IMR-90 (cell line): ENCODE results near the gene CLEC9A. TPM values are rescaled to one million over a fixed set of nuclear protein-coding genes. Genes with fewer than 3 reads are reported as not detected.

ENCODE experiments used
- ATAC-seq: fragments of 200-7000 bp; cut with Tn5 transposase; 2 replicates; pipeline ENCODE4 v1.9.1; 2020; ENCODE audit warnings: low read depth, mild to moderate bottlenecking, moderate library complexity
- BruUV-seq: library from RNA; stranded (reverse); fragments of 400-500 nt; replicated peaks from 2 replicates; lab custom pipeline; 2021; lab: Mats Ljungman, UMichigan
- CTCF ChIA-PET: fragments of 300-600 bp; formaldehyde crosslinking; extraction: SDS; loops from one replicate; lab custom pipeline; 2021; ENCODE audit warnings: antibody characterized with exemption; lab: Yijun Ruan, JAX
- POLR2A ChIA-PET: fragments of 300-600 bp; sonication (Branson Sonifier 250); formaldehyde crosslinking; loops from one replicate; lab custom pipeline; 2022; ENCODE audit warnings: antibody characterized with exemption; ENCODE audit not compliant: unreplicated experiment; lab: Charles Lee
- DNase-seq: peaks from one replicate; pipeline ENCODE4 v3.0.0; 2013
- H2AFZ ChIP-seq: replicated peaks from 2 replicates; pipeline ENCODE3; 2013; ENCODE audit warnings: low read length, mild to moderate bottlenecking; ENCODE audit not compliant: poor library complexity
- H2AK5ac ChIP-seq: 2 replicates; pipeline ENCODE4 v1.6.1; 2013; ENCODE audit warnings: low read depth, low read length, inconsistent platforms
- H2AK9ac ChIP-seq: replicated peaks from 2 replicates; pipeline ENCODE3; 2013; ENCODE audit warnings: mild to moderate bottlenecking, low read depth, low read length, moderate library complexity; ENCODE audit not compliant: poor library complexity
- H2BK120ac ChIP-seq: 2 replicates; pipeline ENCODE4 v1.6.1; 2013; ENCODE audit warnings: low read depth, low read length, inconsistent platforms
- H2BK15ac ChIP-seq: 3 replicates; pipeline ENCODE4 v1.6.1; 2013; ENCODE audit warnings: low read depth, low read length, inconsistent platforms
- H2BK20ac ChIP-seq: 2 replicates; pipeline ENCODE4 v1.6.1; 2013; ENCODE audit warnings: low read depth, mild to moderate bottlenecking, inconsistent platforms, low read length, moderate library complexity
- H2BK5ac ChIP-seq: 2 replicates; pipeline ENCODE4 v1.6.1; 2013; ENCODE audit warnings: mild to moderate bottlenecking, low read depth, low read length, inconsistent platforms; ENCODE audit not compliant: poor library complexity, severe bottlenecking
- H3K14ac ChIP-seq: replicated peaks from 2 replicates; pipeline ENCODE4 v1.6.1; 2013; ENCODE audit warnings: low read depth, low read length, inconsistent platforms
- H3K18ac ChIP-seq: 2 replicates; pipeline ENCODE4 v1.6.1; 2013; ENCODE audit warnings: low read depth, low read length, control low read depth
- H3K23ac ChIP-seq: 2 replicates; pipeline ENCODE4 v1.6.1; 2013; ENCODE audit warnings: low read depth, low read length, inconsistent platforms
- H3K27ac ChIP-seq: 2 replicates; pipeline ENCODE4 v1.5.1; 2013; ENCODE audit warnings: mild to moderate bottlenecking, control low read depth, low read length; ENCODE audit not compliant: insufficient read depth
- H3K27me3 ChIP-seq: 2 replicates; pipeline ENCODE4 v1.6.1; 2013; ENCODE audit warnings: low read length; ENCODE audit not compliant: control insufficient read depth, insufficient read depth
- H3K36me3 ChIP-seq: 2 replicates; pipeline ENCODE4 v1.6.1; 2013; ENCODE audit warnings: low read length, mixed read lengths; ENCODE audit not compliant: control insufficient read depth, insufficient read depth
- H3K4ac ChIP-seq: 2 replicates; pipeline ENCODE4 v1.6.1; 2013; ENCODE audit warnings: low read depth, low read length, inconsistent platforms
- H3K4me1 ChIP-seq: 2 replicates; pipeline ENCODE4 v1.6.1; 2013; ENCODE audit warnings: low read length, mixed read lengths; ENCODE audit not compliant: control insufficient read depth, insufficient read depth
- H3K4me2 ChIP-seq: 2 replicates; pipeline ENCODE4 v1.6.1; 2013; ENCODE audit warnings: low read depth, mild to moderate bottlenecking, control low read depth, low read length, moderate library complexity
- H3K4me3 ChIP-seq: 2 replicates; pipeline ENCODE4 v1.5.1; 2013; ENCODE audit warnings: low read depth, mild to moderate bottlenecking, control low read depth, low read length, moderate library complexity; ENCODE audit not compliant: insufficient read depth
- H3K56ac ChIP-seq: 2 replicates; pipeline ENCODE4 v1.6.1; 2013; ENCODE audit warnings: low read length, inconsistent platforms; ENCODE audit not compliant: insufficient read depth; ENCODE audit errors: extremely low read depth
- H3K79me1 ChIP-seq, 2 experiments: 2 replicates each; pipeline ENCODE4 v1.6.1; 2013; ENCODE audit warnings: low read length in 2 of 2, inconsistent platforms in 1 of 2, low read depth in 1 of 2
- H3K9ac ChIP-seq: 2 replicates; pipeline ENCODE4 v1.6.1; 2013; ENCODE audit warnings: low read depth, low read length, control low read depth
- H3K9me1 ChIP-seq: 2 replicates; pipeline ENCODE4 v1.6.1; 2013; ENCODE audit warnings: low read length, inconsistent platforms; ENCODE audit not compliant: insufficient read depth
- H3K9me3 ChIP-seq: 2 replicates; pipeline ENCODE4 v1.6.1; 2013; ENCODE audit warnings: low read length; ENCODE audit not compliant: control insufficient read depth, insufficient read depth
- H4K20me1 ChIP-seq: 2 replicates; pipeline ENCODE4 v1.6.1; 2013; ENCODE audit warnings: low read length, inconsistent platforms; ENCODE audit not compliant: insufficient read depth
- H4K5ac ChIP-seq: 2 replicates; pipeline ENCODE4 v1.6.1; 2013; ENCODE audit warnings: mild to moderate bottlenecking, low read depth, low read length, control low read depth
- H4K8ac ChIP-seq, 2 experiments: 2 replicates each; pipeline ENCODE4 v1.6.1; 2013; ENCODE audit warnings: low read depth in 2 of 2, low read length in 2 of 2, control low read depth in 1 of 2, inconsistent platforms in 1 of 2
- H4K91ac ChIP-seq: 2 replicates; pipeline ENCODE4 v1.6.1; 2013; ENCODE audit warnings: low read depth, low read length, inconsistent platforms; ENCODE audit not compliant: insufficient read depth
- BHLHE40 ChIP-seq: fragments of 150-350 bp; IDR thresholded peaks from 2 replicates; pipeline ENCODE4 v1.6.1; 2016; ENCODE audit warnings: mild to moderate bottlenecking, low read depth, low read length
- CHD1 ChIP-seq: IDR thresholded peaks from 2 replicates; pipeline ENCODE4 v1.6.1; 2012; ENCODE audit warnings: low read depth, low read length, improper control_type of control experiment
- FOS ChIP-seq: fragments of 150-350 bp; IDR thresholded peaks from 2 replicates; pipeline ENCODE4 v1.6.1; 2016; ENCODE audit warnings: low read depth, low read length
- MAFK ChIP-seq: IDR thresholded peaks from 2 replicates; pipeline ENCODE4 v1.6.1; 2012; ENCODE audit warnings: low read depth, low read length, improper control_type of control experiment
- MAZ ChIP-seq: IDR thresholded peaks from 2 replicates; pipeline ENCODE4 v1.6.1; 2012; ENCODE audit warnings: low read depth, mild to moderate bottlenecking, low read length, improper control_type of control experiment, moderate library complexity, borderline replicate concordance
- POLR2A ChIP-seq: IDR thresholded peaks from 2 replicates; pipeline ENCODE4 v1.6.1; 2012; ENCODE audit warnings: mild to moderate bottlenecking, low read depth, low read length
- RCOR1 ChIP-seq: IDR thresholded peaks from 2 replicates; pipeline ENCODE4 v1.6.1; 2012; ENCODE audit warnings: mild to moderate bottlenecking, low read length, improper control_type of control experiment; ENCODE audit not compliant: insufficient replicate concordance
- WGBS, 2 experiments: methylation state at CpG; one replicate each; pipeline versions ENCODE4 v1.1.5 to v1.1.7; 2013; ENCODE audit warnings: missing lambda C conversion rate in 2 of 2; ENCODE audit not compliant: insufficient read length in 1 of 2; ENCODE audit errors: extremely low coverage in 2 of 2; 5-methylcytosine and 5-hydroxymethylcytosine counted together
- dilution Hi-C: fragments of 300-500 bp; cut with HindIII; formaldehyde crosslinking; loops from one replicate; pipeline ENCODE4 v1.14.3; 2018; ENCODE audit warnings: low sequenced_read_pairs; ENCODE audit not compliant: unreplicated experiment
- in situ Hi-C: fragments of 300-500 bp; cut with MboI; formaldehyde crosslinking; loops from 3 replicates; pipeline ENCODE4 v1.14.3; 2019; ENCODE audit warnings: low sequenced_read_pairs, inconsistent platforms, mixed read lengths
- intact Hi-C: fragments of 100-400 bp; cut with micrococcal nuclease; formaldehyde crosslinking; loops from 2 replicates; pipeline ENCODE4 v1.10.0; 2022
- polyA plus RNA-seq, 3 experiments: library from polyadenylated mRNA; depleted of rRNA; stranded (reverse); fragments of >200 nt; gene quantifications; 2 replicates each; pipeline ENCODE4 v1.2.3, GENCODE V29; 2012; ENCODE audit warnings: low replicate concordance in 1 of 3
- total RNA-seq: library from RNA; depleted of rRNA; stranded (reverse); fragments of >200 nt; gene quantifications from 2 replicates; pipeline ENCODE4 v1.2.3, GENCODE V29; 2012
- TF ChIP-seq, protein P1 (sequence below): fragments of 150-350 bp; IDR thresholded peaks from 2 replicates; pipeline ENCODE4 v1.6.1; 2016; ENCODE audit warnings: low read depth, mild to moderate bottlenecking, low read length, moderate library complexity, borderline replicate concordance
- TF ChIP-seq, protein P2 (sequence below): conservative IDR thresholded peaks from 2 replicates; pipeline ENCODE4 v1.5.1; 2012; ENCODE audit warnings: mild to moderate bottlenecking, low read depth, low read length, improper control_type of control experiment

Gene CLEC9A
- total and polyA plus RNA-seq, 2 of the 4 experiments (the other 2 are of a cell fraction), result not detected

DNA sequence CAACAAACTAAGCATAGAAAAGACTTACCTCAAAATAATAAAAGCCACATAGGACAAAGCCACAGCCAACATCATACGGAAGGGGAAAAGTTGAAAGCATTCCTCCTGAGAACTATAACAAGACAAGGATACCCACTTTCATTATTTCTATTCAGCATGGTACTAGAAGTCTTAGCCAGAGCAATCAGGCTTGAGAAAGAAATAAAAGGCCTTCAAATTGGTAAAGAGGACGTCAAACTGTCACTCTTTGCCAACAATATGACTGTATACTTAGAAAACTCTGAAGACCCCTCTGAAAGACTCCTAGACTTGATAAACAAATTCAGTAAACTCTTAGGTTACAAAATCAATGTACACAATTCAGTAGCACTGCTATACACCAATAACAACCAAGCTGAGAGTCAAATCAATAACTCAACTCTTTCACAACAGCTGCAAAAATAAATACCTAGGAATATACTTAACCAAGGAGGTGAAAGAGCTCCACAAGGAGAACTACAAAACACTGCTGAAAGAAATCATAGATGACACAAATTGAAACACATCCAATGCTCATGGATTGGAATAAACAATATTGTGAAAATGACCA is 79.9 kb downstream of the CLEC9A start:
- Histone ChIP-seq H2BK15ac (no peak overlapping the region), H3K4ac (no peak overlapping the region), H2BK20ac (no peak overlapping the region), H3K56ac (no peak overlapping the region), H3K14ac (no peak overlapping the region), H2BK120ac (no peak overlapping the region), H4K91ac (no peak overlapping the region), H3K4me2 (no peak overlapping the region), H3K36me3 (no peaks in the 10 kb centered on the region), H3K27ac (no peak overlapping the region), H4K8ac (no peak overlapping the region), H2BK5ac (no peak overlapping the region), H3K9me1 (no peaks in the 10 kb centered on the region), H3K9me3 (peaks cover 3% of the 10 kb centered on the region), H4K5ac (no peak overlapping the region), H3K18ac (no peak overlapping the region), H3K27me3 (no peaks in the 10 kb centered on the region), H3K79me1 (no peaks in the 10 kb centered on the region), H3K23ac (no peak overlapping the region), H3K9ac (no peak overlapping the region), H3K4me1 (no peaks in the 10 kb centered on the region), H3K4me3 (no peak overlapping the region), H2AK9ac (no peak overlapping the region), H4K20me1 (no peaks in the 10 kb centered on the region), H2AFZ (no peak overlapping the region), H2AK5ac (no peak overlapping the region)
- DNase-seq (no peak), ATAC-seq (no peak)
- no CpG with 5 or more reads among the region's 2 CpGs for WGBS, 2 experiments
- dilution Hi-C loops (no loop called here), in situ Hi-C loops (no loop called here), intact Hi-C loops (no loop called here)
- ChIA-PET POLR2A (interaction anchor here (0.6 kb wide), 1 partner anchor 20 kb away, joined by 4 read pairs; no protein-coding TSS in a partner anchor), CTCF (no interaction called here)
- no peak for TF ChIP-seq MAFK
- no peak for TF ChIP-seq MAZ
- TF ChIP-seq, protein P1, sequence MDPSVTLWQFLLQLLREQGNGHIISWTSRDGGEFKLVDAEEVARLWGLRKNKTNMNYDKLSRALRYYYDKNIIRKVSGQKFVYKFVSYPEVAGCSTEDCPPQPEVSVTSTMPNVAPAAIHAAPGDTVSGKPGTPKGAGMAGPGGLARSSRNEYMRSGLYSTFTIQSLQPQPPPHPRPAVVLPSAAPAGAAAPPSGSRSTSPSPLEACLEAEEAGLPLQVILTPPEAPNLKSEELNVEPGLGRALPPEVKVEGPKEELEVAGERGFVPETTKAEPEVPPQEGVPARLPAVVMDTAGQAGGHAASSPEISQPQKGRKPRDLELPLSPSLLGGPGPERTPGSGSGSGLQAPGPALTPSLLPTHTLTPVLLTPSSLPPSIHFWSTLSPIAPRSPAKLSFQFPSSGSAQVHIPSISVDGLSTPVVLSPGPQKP, result no peak
- no peak for TF ChIP-seq RCOR1
- TF ChIP-seq BHLHE40, result no peak
- no peak for TF ChIP-seq POLR2A
- no peak for TF ChIP-seq FOS
- no peak for TF ChIP-seq CHD1
- TF ChIP-seq, protein P2, sequence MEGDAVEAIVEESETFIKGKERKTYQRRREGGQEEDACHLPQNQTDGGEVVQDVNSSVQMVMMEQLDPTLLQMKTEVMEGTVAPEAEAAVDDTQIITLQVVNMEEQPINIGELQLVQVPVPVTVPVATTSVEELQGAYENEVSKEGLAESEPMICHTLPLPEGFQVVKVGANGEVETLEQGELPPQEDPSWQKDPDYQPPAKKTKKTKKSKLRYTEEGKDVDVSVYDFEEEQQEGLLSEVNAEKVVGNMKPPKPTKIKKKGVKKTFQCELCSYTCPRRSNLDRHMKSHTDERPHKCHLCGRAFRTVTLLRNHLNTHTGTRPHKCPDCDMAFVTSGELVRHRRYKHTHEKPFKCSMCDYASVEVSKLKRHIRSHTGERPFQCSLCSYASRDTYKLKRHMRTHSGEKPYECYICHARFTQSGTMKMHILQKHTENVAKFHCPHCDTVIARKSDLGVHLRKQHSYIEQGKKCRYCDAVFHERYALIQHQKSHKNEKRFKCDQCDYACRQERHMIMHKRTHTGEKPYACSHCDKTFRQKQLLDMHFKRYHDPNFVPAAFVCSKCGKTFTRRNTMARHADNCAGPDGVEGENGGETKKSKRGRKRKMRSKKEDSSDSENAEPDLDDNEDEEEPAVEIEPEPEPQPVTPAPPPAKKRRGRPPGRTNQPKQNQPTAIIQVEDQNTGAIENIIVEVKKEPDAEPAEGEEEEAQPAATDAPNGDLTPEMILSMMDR, result no peak
- no TSS peak for BruUV-seq
